GM19043 (cell line): ENCODE data around the gene FUOM.

Experiments used
- ATAC-seq: cut with Tn5 transposase; IDR thresholded peaks from one replicate; pipeline ENCODE4 v1.9.1; 2021; ENCODE audit warnings: low read depth; ENCODE audit not compliant: unreplicated experiment

Gene FUOM

DNA sequence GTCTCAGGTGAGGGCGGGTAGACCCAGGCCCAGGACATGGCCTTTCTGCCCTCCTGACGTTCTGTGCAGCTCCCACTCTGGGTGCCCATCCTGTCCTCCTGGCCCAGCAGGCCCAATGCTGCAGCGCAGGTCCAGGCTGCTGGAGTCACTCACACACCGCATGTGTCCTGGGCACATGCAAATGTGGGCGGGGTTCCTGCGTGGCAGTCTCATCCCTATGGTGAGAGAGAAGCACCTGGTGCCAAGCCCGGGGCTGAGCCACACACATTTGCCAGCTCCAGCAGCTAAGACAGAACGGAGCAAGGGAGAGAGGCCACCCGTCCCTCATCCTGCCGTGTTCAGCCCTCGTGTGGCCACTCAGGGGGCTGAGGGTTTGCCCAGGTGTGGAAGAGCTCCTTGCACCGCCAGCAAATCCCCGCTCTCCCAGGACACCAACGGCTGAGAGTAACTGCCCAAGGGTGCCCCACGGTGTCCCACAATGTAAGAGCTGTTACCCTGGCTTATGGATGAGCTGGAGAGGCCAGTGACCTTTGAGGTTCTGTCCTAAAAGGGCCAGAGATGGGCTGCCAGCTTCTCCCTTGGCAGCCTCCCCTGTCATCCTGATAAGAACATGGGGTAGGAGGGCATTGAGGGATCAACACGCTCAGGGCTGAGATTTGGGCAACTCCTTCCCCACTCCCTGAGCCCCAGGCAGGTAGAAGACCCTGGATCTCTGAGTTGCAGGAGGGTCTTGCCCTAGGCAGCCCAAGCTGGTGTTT is 4.4 kb downstream of the FUOM start:
- ATAC-seq, result no peak

DNA sequence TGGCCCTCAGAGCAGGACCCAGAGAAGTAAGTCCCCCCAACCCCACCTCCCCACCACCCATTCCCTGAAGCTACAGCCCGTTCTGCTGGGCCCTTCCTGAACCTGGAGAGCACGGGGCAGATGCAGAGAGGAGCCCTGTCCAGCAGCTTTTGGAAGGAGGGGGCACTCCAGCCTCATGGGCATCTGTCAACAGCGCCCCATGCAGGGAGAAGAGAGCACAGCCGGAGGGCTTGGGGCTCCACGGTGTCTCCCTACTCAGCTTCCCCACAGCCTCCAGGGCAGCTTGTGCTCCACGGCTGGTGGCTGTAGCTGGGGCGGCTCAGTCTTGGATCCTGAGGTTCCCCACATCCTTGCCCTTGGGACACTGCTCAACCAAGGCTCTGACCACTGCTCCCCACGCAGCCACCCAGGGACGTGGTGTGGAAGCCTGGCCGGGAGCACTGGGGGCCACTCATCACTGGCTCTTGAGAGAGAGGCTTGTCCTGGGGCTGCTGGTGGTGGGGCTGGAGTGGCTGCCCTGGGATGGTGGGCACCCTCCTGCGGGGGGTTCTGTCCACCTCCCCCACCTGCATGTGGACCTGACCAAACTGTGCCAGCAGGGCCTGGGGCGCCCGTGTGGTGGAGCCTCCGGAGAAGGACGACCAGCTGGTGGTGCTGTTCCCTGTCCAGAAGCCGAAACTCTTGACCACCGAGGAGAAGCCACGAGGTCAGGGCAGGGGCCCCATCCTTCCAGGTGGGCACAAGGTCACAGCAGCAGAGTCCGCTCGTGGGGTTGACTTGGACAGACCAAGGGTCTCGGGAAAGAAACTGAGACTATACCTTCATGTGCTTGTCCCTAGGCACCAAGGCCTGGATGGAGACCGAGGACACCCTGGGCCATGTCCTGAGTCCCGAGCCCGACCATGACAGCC is 6.2 kb downstream of the FUOM start:
- no peak for ATAC-seq

DNA sequence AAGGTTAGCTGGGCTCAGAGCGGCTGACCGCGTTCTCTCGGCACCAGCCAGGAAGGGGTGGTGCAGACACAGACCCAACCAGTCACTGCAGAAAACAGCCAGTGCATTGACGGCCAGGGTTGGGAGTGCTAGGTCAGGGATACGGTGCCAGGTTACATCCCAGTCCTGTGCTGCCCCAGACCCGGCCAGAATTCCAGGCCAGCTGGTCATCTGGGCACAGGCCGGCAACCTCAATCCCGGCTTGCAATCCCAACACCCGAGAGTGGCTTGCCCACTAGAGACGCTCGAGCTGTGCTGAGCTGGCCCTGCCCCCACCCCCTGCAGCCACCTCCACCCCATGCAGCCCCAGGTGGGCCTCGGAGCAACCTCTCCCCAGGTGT is 6.9 kb downstream of the FUOM start:
- ATAC-seq, result no peak

DNA sequence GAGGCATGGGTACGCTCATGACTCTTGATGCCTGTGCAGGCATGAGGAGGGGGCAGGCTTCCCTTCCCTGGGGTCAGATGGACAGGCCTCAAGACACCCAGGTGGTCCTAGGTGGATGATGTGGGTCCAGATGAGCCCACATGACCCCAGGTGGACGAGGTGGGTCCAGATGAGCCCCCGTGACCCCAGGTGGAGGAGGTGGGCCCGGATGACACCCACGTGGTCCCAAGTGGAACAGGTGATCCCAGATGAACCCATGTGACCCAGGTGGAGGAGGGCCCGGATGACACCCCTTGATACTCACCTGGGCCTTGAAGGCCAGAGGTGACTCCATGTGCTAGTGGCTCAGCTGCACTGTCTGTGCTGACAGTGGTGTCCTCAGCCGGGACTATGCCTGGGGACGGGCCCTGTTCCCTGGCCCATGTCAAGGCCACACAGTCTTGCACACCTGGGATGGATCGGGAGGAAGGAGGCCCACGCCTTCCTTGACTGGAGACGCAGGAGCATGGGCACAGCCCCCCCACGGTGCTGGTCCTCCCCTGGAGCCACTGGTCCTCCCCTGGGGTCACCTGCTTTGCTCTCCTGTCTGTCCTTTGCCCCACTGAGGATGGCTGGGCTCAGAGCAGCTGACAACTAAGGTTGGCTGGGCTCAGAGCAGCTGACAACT is 7.4 kb downstream of the FUOM start:
- ATAC-seq, result no peak

DNA sequence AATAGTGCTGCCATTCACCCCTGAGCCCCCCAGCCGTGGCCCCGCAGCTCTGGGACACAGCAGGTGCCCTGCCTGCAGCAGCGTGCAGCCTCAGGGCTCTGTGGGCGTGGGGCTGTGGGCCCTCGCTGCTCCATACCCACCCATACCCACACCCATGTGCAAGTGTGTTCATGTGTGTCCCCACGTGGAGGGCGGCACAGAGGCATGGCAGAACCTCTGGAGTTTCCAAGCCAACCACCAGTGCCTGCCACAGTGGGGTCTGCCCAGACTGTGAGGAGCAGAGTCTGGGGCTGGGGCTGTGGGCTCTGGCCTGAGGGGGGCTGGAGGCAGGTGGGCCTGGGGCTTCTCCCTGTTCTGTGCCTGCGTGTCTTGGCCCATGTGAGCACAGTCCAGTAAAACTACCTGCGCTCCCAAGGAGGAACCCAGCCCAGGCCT is 8.2 kb downstream of the FUOM start:
- ATAC-seq, result no peak

DNA sequence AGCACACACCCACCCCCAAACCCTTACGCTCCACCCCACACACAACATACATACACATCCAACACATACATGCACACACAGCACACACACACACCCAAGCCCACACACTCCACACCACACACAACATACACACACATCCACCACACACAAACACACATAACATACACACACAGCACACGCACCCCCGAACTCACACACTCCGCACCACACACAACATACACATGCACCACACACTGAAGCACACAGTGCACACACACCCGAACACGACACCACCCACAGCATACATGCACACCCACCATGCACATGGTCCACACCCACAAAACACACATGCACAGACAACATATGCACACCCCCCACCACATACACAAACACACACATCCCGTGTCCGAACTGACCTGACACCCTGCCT is 8.7 kb downstream of the FUOM start:
- ATAC-seq, result no peak

DNA sequence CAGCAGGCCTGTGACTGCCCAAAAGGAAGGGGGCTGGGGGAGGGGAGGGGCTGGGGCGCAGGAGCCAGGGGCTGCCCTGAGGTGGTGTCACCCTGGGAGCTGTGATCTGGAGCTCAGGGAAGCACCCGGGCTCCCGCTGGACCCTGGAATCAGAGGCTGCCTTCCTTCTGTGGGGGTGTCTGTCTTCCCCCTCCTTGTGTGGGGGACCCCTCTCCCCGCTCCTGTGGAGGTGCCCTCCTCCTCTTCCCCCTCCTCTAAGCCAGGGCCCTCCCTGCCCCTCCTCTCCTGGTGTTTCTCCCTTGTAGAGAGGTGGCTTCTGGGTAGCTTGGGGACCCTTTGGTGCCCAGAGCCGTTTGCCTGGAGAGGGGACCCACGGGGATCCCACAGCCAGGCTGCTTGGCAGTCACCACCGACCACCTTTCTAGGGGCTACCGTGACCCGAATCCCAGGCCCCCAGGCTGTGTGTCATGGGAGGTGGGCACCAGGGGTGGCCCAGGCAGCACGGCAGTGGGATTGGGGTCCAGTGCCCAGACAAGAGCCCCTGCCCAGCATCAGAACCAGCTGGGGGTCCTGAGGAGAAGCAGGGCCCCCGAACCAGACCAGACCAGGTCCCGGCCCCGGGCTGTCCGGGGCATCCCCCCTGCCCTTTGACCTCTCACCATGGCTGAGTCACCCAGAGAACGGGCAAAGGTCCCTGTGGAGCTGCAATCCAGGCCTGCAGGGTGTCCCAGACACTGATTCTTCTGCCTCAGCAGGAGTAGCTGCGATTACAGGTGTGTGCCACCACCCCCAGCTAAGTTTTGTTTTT is 9.9 kb downstream of the FUOM start:
- ATAC-seq, result no peak

DNA sequence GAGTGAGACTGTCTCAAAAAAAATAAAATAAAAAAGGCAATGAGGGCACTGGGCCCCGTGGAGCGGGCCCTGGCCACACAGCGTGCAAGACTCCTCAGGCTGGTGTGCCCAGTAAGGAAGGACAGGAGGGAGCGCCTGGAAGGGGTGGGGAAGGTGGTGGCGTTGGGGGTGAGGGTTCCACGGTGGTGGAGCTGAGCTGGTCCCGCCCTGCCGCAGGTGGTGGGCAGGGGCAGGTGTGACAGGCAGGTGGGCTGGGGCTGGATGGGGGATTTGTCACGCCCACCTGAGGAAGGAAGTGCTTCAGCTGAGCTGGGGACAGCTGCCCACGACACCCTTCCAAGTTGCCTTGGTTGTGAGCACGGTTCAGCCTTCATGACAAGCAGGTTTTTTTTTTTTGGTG is 11.4 kb downstream of the FUOM start:
- ATAC-seq, result no peak

DNA sequence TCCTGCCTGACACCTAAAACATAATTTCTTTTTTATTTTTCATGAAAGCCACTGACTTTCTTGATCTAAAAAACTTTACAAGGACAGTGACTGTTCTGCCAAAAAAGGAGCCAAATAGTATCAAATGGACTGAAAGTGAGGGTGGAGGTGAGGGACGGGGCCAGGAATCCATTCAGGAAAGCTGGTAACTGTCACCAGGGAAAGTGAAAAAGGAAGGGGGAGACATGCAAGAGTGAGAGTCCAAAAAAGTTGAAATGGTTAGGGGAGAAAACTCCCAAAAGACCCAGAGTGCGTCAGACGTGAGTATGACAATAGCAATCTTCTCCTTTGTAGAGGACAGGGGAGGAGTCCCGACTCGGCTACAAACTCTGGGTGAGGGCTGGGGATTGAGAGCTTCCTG is 13.6 kb downstream of the FUOM start:
- no peak for ATAC-seq

DNA sequence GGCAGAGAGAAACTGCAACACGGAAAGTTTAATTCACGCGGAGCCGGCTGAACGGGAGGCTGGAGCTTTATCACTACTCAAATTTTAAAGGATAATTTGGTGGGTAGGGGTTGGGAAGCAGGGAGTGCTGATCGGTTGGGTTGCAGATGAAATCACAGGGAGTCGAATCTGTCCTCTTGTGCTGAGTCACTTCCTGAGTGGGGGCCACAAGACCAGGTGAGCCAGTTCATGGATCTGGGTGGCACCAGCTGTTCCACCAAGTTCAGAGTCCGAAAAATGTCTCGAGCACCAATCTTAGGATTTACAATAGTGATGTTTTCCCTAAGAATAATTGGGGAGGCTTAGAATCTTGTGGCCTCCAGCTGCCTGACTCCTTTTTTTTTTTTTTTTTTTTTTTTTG is 14.3 kb downstream of the FUOM start:
- ATAC-seq, result no peak

DNA sequence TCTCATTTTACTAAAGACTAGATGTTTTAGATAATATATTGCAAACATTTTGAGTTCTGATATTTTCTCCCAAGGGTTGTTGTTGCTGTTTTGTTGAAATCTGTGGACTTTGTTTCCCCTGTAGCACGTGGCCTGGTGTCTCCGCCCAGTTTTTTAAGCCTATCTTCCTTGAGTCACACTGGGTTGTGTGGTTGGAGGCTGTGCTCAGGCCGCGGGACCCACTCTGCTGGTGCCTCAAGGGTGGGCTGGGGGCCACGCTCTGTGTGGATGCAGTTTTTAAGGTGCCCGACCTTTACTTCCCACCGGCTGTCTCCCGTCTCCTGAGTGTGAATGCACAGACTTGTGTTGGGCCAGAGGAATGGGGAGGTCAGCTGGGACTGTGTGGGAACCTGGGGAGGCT is 14.9 kb downstream of the FUOM start:
- ATAC-seq, result no peak

DNA sequence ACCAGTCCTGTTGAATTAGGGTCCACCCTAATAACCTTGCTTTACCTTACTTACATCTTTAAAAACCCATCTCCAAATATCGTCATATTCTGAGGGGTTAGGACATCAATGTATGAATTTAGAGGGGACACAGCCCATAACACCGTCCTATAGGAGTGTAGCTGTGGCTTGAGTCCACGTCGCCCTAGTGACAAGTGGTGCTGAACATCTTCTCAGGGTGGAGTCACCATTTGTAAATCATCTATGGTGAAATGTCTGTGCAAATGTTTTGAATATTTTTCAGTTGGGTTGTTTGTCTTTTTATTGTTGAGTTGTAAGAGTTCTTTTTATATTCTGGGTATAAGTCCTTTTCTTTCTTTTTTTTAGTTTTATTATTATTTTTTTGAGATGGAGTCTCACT is 15.8 kb downstream of the FUOM start:
- no peak for ATAC-seq

DNA sequence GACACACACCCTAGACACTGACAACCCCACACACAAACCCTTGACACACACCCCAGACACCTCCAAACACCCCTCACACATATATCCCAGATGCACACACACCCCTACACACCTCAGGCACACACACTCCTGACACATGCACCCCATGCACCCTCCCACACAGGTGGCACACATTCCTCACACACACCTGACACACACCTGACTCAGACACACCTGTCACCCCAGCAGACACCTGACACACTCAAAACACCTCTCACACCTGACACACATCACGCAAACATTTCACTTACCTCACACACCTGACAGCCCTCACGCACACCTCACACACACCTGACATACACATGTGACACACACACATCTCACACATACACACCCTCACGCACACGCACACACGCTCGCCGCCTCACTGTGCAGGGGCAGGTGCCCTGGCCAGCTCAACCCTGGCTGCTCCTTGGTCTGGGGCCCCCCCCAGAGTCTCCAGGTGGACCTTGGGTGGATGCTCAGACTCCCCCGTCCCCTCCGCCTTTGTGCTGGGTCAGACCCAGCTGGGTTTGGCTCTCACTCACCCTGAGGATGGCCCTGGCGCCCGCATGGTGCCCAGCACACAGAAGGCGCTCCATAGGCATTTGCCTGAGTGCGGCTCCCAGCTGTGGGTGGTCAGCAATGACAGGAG is 18.0 kb downstream of the FUOM start:
- ATAC-seq, result no peak

DNA sequence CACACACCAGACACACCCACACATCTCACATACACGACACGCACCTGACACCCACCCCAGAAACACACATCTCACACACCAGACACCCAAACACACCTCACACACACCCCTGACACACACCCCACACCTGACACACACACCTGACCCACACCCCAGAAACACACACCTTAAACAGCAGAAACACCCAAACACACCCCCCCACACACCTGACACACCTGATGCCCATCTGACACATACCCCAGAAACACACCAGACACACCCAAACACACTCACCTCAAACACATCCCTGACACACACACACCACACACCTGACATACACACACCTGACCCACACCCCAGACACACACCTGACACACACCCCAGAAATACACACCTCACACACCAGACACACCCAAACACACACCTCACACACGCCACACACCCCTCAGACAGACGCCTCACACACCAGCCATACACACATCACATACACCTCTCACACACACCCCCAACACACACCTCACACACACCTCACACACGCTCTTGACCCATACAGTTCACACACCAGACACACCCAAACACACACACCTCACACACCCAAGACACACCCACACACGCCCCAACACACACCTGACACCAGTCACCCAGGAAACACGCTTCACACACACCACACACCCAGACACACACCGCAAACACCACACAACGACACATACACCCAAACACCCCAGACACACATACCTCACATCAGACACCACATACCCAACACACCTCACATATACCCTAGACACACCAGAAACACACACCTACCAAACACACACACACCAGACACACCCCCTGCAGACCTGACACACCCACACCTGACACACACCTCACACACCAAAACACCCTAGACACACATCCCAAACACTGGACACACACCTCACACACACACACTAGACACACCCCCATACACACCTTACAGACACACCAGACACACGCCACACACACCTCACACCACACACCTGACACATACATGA is 19.4 kb downstream of the FUOM start:
- no peak for ATAC-seq

DNA sequence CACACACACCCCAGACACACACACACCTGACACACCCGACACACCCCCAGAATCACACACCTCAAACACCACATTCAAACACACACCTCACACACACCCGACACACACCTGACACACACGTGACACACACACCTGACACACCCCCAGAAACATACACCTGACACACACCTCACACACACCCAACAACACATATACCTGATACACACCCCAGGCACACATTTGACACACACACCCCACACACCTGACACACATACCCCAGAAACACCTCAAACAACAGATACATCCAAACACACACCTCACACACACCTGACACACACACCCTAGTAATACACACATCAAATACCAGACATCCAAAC is 20.5 kb downstream of the FUOM start:
- ATAC-seq, result no peak

DNA sequence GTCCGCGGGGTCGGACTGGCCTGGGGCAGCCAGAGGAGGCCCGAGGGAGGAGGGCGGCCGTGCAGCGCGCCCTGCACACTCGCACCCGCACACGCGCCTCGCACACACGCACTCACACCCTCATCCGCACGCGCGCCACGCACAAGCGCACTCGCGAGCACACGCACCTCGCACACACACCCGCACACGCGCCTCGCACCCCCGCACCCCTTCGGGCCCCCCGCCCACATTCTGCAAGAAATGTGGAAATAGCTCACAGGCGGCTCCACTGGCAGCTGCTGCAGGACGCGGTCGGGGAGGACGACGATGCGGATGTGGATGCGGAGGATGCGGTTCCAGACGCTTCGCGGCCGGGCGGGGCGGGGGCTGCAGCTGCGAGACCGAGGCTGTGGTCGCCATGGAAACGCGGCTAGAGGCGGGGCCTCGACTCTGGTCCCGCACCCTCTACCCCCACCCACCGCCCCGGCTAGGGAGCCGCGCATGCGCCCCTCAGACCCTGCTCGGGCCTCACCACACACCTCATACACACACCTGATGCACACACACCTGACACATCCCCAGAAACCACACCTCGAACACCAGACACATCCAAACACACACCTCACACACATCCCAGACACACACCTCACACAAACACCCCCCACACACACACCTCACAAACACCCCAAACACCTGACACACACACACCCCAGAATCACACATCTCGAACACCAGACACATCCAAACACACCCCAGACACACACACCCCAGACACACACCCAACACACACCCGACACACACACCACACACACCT is 21.0 kb downstream of the FUOM start, which contains the start of gene CALY:
CALY (minus strand) TSS at position 320 of the 793 bp plus-strand sequence. CDS start 7,907 bp downstream, outside the sequence.
- ATAC-seq, result no peak

DNA sequence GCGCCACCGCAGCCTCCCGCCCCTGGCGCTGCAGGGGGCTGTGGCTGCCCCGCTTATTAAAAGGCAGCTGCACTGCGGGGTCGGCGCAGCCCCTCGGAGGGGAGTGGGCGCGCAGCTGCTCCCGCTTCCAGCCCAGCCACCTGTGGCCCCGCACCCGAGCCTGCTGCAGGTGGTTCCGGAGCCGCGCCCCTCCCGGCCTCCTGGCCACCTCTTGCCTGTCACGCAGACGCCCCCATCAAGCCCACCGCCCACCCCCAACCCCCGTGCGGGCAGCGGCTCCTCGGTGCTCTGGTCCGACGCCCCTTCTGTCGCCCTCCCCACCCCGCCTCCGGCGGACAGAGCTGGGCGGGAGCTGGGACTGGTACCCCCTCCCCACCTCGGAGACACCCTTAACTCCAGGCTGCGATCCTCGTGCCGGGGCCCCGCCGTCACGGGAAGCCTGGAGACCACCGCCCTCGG is 21.7 kb downstream of the FUOM start:
- ATAC-seq, result no peak
